ENCODE measurements around the gene IL17C. TPM values are rescaled to one million over a fixed set of nuclear protein-coding genes. Genes with fewer than 3 reads are reported as not detected.

The IL17C gene, protein sequence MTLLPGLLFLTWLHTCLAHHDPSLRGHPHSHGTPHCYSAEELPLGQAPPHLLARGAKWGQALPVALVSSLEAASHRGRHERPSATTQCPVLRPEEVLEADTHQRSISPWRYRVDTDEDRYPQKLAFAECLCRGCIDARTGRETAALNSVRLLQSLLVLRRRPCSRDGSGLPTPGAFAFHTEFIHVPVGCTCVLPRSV
- total RNA-seq = not detected
- long read RNA-seq = 0 reads

DNA sequence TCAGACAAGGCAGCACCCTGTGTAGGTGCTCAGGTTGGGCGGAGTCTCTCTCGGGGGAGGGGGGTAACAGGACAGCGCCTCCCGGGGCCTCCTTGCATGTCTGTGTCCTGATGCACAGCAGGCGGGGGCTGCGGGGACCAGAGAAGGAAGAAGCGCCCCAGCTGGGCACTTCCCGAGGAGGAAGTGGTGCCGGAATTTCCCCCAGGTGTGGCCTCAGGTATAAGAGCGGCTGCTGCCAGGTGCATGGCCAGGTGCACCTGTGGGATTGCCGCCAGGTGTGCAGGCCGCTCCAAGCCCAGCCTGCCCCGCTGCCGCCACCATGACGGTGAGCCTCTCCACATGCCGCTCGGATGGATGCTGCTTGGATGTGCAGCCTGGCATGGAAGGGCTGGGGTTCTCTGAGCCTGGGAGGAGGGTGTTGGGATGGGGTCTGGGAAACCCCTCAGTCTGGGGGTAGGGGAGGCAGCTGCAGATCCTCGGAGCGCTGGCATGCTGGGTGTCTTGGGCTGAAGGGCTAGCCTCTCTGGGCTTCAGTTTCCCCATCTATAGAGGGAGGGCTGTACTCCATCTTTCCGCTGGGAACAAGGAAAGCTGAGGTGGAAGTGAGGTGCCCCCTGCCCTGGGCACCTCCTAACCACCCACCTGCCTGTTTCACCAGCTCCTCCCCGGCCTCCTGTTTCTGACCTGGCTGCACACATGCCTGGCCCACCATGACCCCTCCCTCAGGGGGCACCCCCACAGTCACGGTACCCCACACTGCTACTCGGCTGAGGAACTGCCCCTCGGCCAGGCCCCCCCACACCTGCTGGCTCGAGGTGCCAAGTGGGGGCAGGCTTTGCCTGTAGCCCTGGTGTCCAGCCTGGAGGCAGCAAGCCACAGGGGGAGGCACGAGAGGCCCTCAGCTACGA, at the start of gene IL17C:
Gene IL17C, plus strand, starts transcription at position 250 of the 908 bp plus-strand sequence. Its CDS starts 70 bp downstream, at position 320.
- intact Hi-C loops (cut with DNase I) = no loop called here
- no peak for ATAC-seq (ENCODE audit: poor library complexity)
- DNase-seq = no peak

DNA sequence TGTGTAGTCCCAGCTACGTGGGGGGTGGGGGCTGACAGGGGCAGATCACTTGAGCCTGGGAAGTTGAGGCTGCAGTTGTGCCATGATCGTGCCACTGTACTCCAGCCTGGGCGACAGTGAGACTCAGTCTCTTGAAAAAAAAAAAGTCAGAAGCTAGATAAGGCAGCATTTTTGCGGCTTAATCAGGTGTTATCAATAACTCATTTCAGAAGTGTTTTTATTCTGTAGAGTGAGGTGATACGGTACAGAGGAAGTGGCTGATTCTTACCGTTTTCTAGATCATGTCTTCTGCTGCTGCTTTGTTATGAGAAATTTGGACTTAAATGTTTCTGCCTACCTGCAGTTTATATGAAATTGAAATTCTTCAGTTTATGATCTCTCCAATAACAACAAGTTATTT, 49.6 kb upstream of the IL17C start:
- DNase-seq = no peak
- intact Hi-C loops (cut with DNase I) = no loop called here
- ATAC-seq (ENCODE audit: poor library complexity) = no peak

DNA sequence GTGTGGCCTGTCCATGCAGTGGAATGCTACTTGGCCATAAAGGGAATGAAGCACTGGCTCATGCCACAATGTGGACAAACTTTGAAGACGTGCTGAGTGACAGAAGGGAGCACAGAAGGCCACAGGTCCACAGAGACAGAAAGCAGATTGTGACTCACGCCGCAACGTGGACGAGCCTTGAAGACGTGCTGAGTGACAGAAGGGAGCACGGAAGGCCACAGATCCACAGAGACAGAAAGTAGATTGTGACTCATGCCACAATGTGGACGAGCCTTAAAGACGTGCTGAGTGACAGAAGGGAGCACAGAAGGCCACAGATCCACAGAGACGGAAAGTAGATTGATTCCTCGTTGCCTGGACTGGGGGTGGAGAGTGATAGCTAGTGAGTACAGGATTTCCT, 48.9 kb upstream of the IL17C start:
- no peak for ATAC-seq (ENCODE audit: poor library complexity)
- intact Hi-C loops (cut with DNase I) = no loop called here
- no peak for DNase-seq

GRCh38 chr16:88591577-88592021, 46.8 kb upstream of the IL17C start:
- ATAC-seq (ENCODE audit: poor library complexity) (peak; percentile 20), DNase-seq (peak; percentile 59)
- intact Hi-C loops (cut with DNase I) = no loop called here

DNA sequence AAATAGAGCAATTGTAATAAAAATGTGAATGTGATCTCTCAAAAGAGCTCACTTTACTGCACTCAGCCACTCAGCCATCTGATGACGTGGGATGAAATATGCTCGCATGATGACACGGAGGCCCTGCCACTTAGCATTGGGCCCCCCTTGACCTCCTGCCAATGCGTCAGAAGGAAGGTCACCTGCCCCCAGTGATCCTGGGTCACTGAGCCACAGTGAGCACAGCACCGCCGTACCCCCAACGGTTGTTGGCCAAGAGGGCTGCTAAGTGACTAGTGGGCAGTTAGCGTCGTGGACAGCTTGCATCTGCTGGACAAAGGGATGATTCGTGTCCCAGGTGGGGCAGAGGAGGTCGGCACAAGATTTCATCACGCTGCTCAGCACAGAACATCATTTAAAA, 45.3 kb upstream of the IL17C start:
- intact Hi-C loops (cut with DNase I) = no loop called here
- ATAC-seq (ENCODE audit: poor library complexity) (no peak), DNase-seq (no peak)

DNA sequence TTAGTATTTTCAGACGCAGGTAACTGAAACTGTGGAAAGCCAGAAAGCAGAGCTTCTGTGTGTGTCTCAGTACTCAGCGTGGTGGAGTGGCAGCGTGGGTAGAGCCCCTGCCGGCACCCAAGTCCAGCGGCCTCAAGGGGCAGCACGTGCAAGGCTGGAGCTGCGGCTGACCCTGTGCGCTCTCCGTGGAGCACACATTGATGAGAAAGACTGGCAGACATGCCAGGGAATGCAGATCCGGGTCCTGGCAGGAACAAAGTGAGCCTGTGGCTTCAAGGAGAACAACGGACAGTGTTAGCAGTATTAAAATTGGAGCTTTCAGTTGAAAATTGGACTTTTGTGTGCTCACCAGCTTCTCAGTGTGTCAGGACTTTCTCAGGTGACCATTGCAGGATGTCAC, 44.9 kb upstream of the IL17C start:
- intact Hi-C loops (cut with DNase I) = no loop called here
- DNase-seq (peak; percentile 57), ATAC-seq (ENCODE audit: poor library complexity) (peak; percentile 87)

DNA sequence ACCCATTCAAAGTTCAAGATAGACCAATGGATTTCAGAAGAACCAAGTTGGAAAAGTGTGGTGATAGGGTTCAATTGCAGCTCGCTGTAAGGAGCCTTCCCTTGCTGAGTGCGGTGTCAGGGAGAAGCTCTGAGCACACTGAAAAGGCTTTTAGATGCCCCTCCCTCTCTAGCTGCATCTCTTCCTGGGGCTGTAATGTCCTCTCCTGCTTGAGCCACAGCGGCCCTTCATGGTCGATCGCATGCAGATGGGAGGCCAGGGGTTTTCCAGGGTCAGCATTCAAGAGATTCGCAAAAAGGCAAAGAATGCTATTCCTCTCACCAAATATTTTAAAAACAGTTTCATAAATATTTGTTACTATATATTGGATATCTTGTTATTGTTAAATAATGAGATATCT, 44.5 kb upstream of the IL17C start:
- ATAC-seq (ENCODE audit: poor library complexity) = no peak
- DNase-seq = no peak

GRCh38 chr16:88595101-88595500, 43.3 kb upstream of the IL17C start:
- no peak for DNase-seq
- intact Hi-C loops (cut with DNase I) = no loop called here
- no peak for ATAC-seq (ENCODE audit: poor library complexity)

More for the DNA sequence above, 44.5 kb upstream of the IL17C start:
- intact Hi-C loops (cut with DNase I) = no loop called here

DNA sequence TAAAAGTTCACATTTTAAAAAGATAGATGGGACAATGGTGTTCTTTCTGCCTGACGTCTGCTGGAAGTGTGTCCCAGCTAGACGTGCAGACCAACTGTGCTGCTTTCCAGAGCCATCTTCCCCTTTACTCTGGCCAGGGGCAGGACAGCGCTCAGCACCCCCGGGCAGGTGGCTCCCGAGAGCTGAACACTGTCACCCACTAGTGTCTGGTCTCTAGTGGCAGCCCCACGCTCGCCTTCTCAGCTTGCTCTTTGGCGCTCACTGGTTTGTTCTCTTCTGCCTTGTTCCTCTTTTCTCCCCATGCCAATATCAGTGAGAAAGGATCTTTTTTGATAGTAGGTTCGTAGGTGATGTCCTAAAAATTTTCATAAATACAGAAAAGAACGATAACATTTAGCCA, 42.5 kb upstream of the IL17C start:
- no peak for DNase-seq
- intact Hi-C loops (cut with DNase I) = no loop called here
- ATAC-seq (ENCODE audit: poor library complexity) = no peak

DNA sequence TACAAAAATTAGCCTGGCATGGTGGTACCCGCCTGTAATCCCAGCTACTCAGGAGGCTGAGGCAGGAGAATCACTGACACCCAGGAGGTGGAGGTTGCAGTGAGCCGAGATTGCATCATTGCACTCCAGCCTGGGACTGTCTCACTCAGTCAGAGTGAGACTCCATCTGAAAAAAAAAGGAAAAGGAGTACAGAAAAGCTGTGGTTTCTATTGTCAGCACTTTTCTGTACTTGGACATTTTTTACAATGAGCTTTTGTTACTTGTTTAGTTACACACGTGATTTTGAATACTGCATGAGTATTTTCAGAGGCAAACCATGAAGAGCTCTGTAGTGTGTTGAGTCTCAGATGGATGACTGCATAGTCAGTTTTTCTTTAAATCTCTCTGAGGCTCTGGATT, 41.9 kb upstream of the IL17C start:
- ATAC-seq (ENCODE audit: poor library complexity) (no peak), DNase-seq (no peak)
- intact Hi-C loops (cut with DNase I) = no loop called here

GRCh38 chr16:88597856-88598491, 40.4 kb upstream of the IL17C start:
- ATAC-seq (ENCODE audit: poor library complexity) (no peak), DNase-seq (no peak)
- intact Hi-C loops (cut with DNase I) = no loop called here

DNA sequence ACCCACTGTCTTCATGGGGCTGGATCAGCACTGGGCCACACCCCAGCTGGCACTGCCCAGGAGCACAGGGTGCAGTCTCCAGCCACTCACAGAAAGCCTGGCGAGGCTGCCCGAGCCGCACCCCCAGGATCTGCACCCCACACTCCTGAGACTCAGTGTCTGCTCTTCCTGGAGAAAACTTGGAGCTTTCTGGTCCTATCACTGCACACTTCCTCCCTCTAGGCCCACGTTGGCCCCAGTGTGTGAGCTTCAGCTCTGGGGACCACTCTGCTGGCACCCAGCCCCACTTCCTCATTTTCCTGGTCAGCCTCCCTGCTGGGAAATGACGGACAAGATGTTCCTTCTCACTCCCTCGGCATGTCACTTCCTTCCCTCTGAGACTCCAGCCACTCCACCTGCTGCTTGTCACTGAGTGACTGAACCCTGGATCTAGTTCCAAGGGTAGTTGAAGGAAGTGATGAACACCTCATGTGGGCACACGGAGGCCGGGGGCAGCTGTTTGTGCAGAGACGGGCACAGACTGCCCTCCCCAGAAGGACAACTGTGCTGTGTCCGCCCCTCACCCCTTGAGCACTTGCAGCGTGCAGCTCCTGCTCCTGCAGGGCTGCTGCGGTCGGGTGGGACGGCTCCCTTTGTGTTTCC, 39.2 kb upstream of the IL17C start:
- ATAC-seq (ENCODE audit: poor library complexity) (peak; percentile 74), DNase-seq (peak; percentile 91)
- intact Hi-C loops (cut with DNase I) = no loop called here

DNA sequence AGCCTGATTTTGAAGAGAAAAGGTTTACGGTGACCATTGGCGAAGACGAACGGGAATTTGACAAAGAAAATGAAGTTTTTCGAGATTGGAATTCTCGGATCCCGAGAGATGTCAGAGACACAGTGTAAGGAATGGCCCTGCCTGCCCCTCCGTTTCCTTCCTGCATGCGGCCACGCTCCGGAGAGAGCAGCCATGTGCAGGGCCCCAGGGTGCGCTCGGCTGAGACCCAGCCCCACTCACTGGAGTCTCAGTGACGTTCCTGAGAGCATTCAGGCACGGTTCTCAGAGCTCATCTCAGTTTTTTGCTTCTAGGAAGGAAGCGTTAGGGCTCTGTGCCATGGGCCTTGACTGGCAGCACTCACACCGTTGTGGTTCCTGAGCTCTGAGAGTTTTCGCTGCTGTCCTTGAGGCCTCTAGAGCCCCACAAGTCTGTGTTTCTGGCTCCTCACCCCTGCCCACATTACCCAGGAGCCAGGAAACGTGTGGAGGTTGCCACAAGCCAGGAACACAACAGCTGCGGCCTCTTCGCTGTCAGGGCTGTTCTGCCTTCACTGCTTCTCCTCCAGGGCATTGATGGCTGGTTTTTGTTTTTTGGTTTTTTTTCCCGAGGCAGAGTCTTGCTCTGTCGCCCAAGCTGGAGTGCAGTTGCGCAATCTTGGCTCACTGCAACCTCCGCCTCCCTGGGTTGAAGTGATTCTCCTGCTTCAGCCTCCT, 38.4 kb upstream of the IL17C start:
- DNase-seq (peak; percentile 71), ATAC-seq (ENCODE audit: poor library complexity) (peak; percentile 50)
- intact Hi-C loops (cut with DNase I) = no loop called here

GRCh38 chr16:88600539-88600896, 37.9 kb upstream of the IL17C start:
- DNase-seq = no peak
- intact Hi-C loops (cut with DNase I) = no loop called here
- no peak for ATAC-seq (ENCODE audit: poor library complexity)

GRCh38 chr16:88601313-88602036, 36.9 kb upstream of the IL17C start:
- DNase-seq = no peak
- ATAC-seq (ENCODE audit: poor library complexity) = no peak
- intact Hi-C loops (cut with DNase I) = no loop called here

GRCh38 chr16:88602091-88602490, 36.3 kb upstream of the IL17C start:
- DNase-seq (no peak), ATAC-seq (ENCODE audit: poor library complexity) (no peak)
- intact Hi-C loops (cut with DNase I) = no loop called here

GRCh38 chr16:88605186-88606147, 32.9 kb upstream of the IL17C start:
- DNase-seq = no peak
- ATAC-seq (ENCODE audit: poor library complexity) = peak; percentile 65
- intact Hi-C loops (cut with DNase I) = no loop called here

Measured in Right ventricle myocardium superior (tissue), 1 donor.